ENCODE results near the gene KMT2D.

GRCh38 chr12:49024543-49024942, 36.1 kb downstream of the KMT2D start:
- no peak for TF ChIP-seq CTCF (IDR thresholded peaks at IDR 0.05)
- TF ChIP-seq POLR2AphosphoS5 (IDR thresholded peaks at IDR 0.05; ENCODE audit: insufficient read depth in 1 of 2, low read depth in 1 of 2) = no peak
